K562 (cell line): ENCODE measurements around the gene CDHR1. TPM values are rescaled to one million over a fixed set of nuclear protein-coding genes. Genes with fewer than 3 reads are reported as not detected.

Source experiments
- ATAC-seq: fragments of 200-7000 bp; cut with Tn5 transposase; 3 replicates; pipeline ENCODE4 v1.9.1; 2020; ENCODE audit warnings: moderate library complexity
- BruUV-seq: library from RNA; stranded (reverse); fragments of 400-500 nt; replicated peaks from 2 replicates; lab custom pipeline; 2021; lab: Mats Ljungman, UMichigan
- CTCF ChIA-PET: fragments of 300-600 bp; formaldehyde crosslinking; extraction: SDS; loops from one replicate; lab custom pipeline; 2021; ENCODE audit warnings: low intra/inter-chr PET ratio; lab: Yijun Ruan, JAX
- POLR2A ChIA-PET: fragments of 300-600, 350-650 bp; sonication (Branson Sonifier 250); formaldehyde crosslinking; extraction: SDS; loops from one replicate; lab custom pipeline; 2021; ENCODE audit warnings: antibody characterized with exemption, inconsistent platforms; lab: Yijun Ruan, JAX
- DNase-seq, 4 experiments: peaks; one replicate each; pipeline versions ENCODE4 v3.0.0 to v3.0.0-alpha.2; 2011 to 2018; ENCODE audit warnings: low spot score in 3 of 4, mixed read lengths in 3 of 4; ENCODE audit errors: extremely low read depth in 1 of 4
- FAIRE-seq: peaks from 2 replicates; lab custom pipeline; 2011; peaks lifted over from hg19 to GRCh38; lab: Jason Lieb, UNC
- H2AFZ ChIP-seq: 2 replicates; pipeline ENCODE4 v1.6.0; 2011; ENCODE audit warnings: low read depth, low read length, control low read depth, inconsistent platforms
- H3K27ac ChIP-seq: fragments of 200-600 bp; 3 replicates; pipeline ENCODE4 v1.8.0; 2011; ENCODE audit warnings: low read depth, mild to moderate bottlenecking, control low read depth, inconsistent platforms, low read length, moderate library complexity, mixed read lengths; ENCODE audit errors: extremely low read depth
- H3K27me3 ChIP-seq, 2 experiments: fragments of 300-600 bp in 1 of 2; 2 replicates in 1 of 2; 3 replicates in 1 of 2; pipeline versions ENCODE4 v1.6.0 to v1.8.0; 2011; ENCODE audit warnings: inconsistent platforms in 2 of 2, low read length in 2 of 2, mild to moderate bottlenecking in 1 of 2, mixed read lengths in 1 of 2, moderate library complexity in 1 of 2; ENCODE audit not compliant: control insufficient read depth in 2 of 2, insufficient read depth in 2 of 2
- H3K36me3 ChIP-seq: fragments of 300-600 bp; 3 replicates; pipeline ENCODE4 v1.8.0; 2011; ENCODE audit warnings: mild to moderate bottlenecking, low read length, inconsistent platforms; ENCODE audit not compliant: control insufficient read depth, insufficient read depth
- H3K4me1 ChIP-seq, 2 experiments: fragments of 200-600 bp in 1 of 2; replicated peaks in 1 of 2; 2 replicates in 1 of 2; 3 replicates in 1 of 2; pipeline versions ENCODE4 v1.5.1 to v1.8.0; 2011; ENCODE audit warnings: inconsistent platforms in 2 of 2, low read length in 2 of 2, mild to moderate bottlenecking in 1 of 2, mixed read lengths in 1 of 2, moderate library complexity in 1 of 2; ENCODE audit not compliant: control insufficient read depth in 2 of 2, insufficient read depth in 2 of 2
- H3K4me2 ChIP-seq: 2 replicates; pipeline ENCODE4 v1.6.1; 2011; ENCODE audit warnings: low read length, control low read depth, inconsistent platforms, mixed read lengths; ENCODE audit not compliant: insufficient read depth
- H3K4me3 ChIP-seq: fragments of 200-600 bp; sonication (generic), shearing (Covaris generic); 2 replicates; pipeline ENCODE4 v1.5.1; 2016; ENCODE audit warnings: control low read depth, inconsistent platforms
- H3K79me2 ChIP-seq: fragments of 200-600 bp; 3 replicates; pipeline ENCODE4 v1.8.0; 2011; ENCODE audit warnings: low read length, inconsistent platforms; ENCODE audit not compliant: control insufficient read depth, insufficient read depth
- H3K9ac ChIP-seq, 2 experiments: 2 replicates each; pipeline versions ENCODE4 v1.6.0 to v1.6.1; 2011; ENCODE audit warnings: low read depth in 2 of 2, low read length in 2 of 2, control low read depth in 1 of 2, inconsistent platforms in 1 of 2, mild to moderate bottlenecking in 1 of 2, mixed read lengths in 1 of 2; ENCODE audit not compliant: insufficient read depth in 1 of 2
- H3K9me1 ChIP-seq: one replicate; pipeline ENCODE4 v1.6.0; 2011; ENCODE audit warnings: inconsistent platforms, mild to moderate bottlenecking, low read length, moderate library complexity; ENCODE audit not compliant: control insufficient read depth, insufficient read depth
- H3K9me3 ChIP-seq: replicated peaks from 2 replicates; pipeline ENCODE4 v1.5.1; 2011; ENCODE audit warnings: low read depth, low read length, inconsistent platforms; ENCODE audit not compliant: control insufficient read depth, insufficient read depth
- H4K20me1 ChIP-seq: replicated peaks from 2 replicates; pipeline ENCODE4 v1.6.1; 2011; ENCODE audit warnings: low read length, inconsistent platforms, mixed read lengths; ENCODE audit not compliant: control insufficient read depth, insufficient read depth
- ARID2 ChIP-seq: fragments of 450-650 bp; IDR thresholded peaks from 2 replicates; pipeline ENCODE4 v1.6.1; 2017; ENCODE audit warnings: antibody characterized with exemption, mild to moderate bottlenecking
- C11orf30 ChIP-seq: fragments of 450-650 bp; IDR thresholded peaks from 2 replicates; pipeline ENCODE4 v1.6.1; 2016; ENCODE audit warnings: low read depth, mild to moderate bottlenecking
- HMG20B ChIP-seq: fragments of 250-450 bp; sonication (Bioruptor Pico); IDR thresholded peaks from 2 replicates; pipeline ENCODE4 v1.5.0; 2021; ENCODE audit warnings: mild to moderate bottlenecking
- HNRNPK ChIP-seq: fragments of 200-400 bp; formaldehyde crosslinking; IDR thresholded peaks from one replicate; pipeline ENCODE4 v1.6.1; 2018; ENCODE audit warnings: mild to moderate bottlenecking, low read depth, low read length; ENCODE audit not compliant: poor library complexity, severe bottlenecking
- KDM5B ChIP-seq: fragments of 200-600 bp; sonication (generic); IDR thresholded peaks from 2 replicates; pipeline ENCODE4 v1.6.1; 2012; ENCODE audit warnings: low read depth, mild to moderate bottlenecking, moderate library complexity, low read length, control low read depth, inconsistent platforms; ENCODE audit not compliant: insufficient replicate concordance
- MEF2A ChIP-seq: IDR thresholded peaks from 2 replicates; pipeline ENCODE4 v1.6.1; 2011; ENCODE audit warnings: low read depth, mild to moderate bottlenecking, low read length, moderate library complexity; ENCODE audit not compliant: control insufficient read depth
- NR1H2 ChIP-seq: sonication (generic); formaldehyde crosslinking; IDR thresholded peaks from 2 replicates; pipeline ENCODE4 v1.4.0; 2020; ENCODE audit warnings: mild to moderate bottlenecking, missing genetic modification reagents
- RAD21 ChIP-seq, 2 experiments: fragments of 250-450 bp in 1 of 2; fragments of 450-650 bp in 1 of 2; sonication (Bioruptor Pico) in 1 of 2; formaldehyde crosslinking in 1 of 2; IDR thresholded peaks in 1 of 2; conservative IDR thresholded peaks in 1 of 2; 2 replicates each; pipeline versions ENCODE4 v1.4.0 to v1.8.0; 2020 to 2022; ENCODE audit warnings: mild to moderate bottlenecking in 2 of 2, moderate library complexity in 1 of 2
- SMAD3 ChIP-seq: fragments of 450-650 bp; formaldehyde crosslinking; conservative IDR thresholded peaks from 2 replicates; pipeline ENCODE4 v1.4.0; 2020; ENCODE audit warnings: mild to moderate bottlenecking
- TCF3 ChIP-seq: sonication (generic); formaldehyde crosslinking; IDR thresholded peaks from 2 replicates; pipeline ENCODE4 v1.4.0; 2020; ENCODE audit warnings: mild to moderate bottlenecking, missing genetic modification reagents
- ZC3H11A ChIP-seq: IDR thresholded peaks from 2 replicates; pipeline ENCODE4 v1.6.1; 2012; ENCODE audit warnings: low read depth, low read length, improper control_type of control experiment
- ZNF140 ChIP-seq: fragments of 250-450 bp; sonication (Bioruptor Pico); IDR thresholded peaks from 2 replicates; pipeline ENCODE4 v1.8.0; 2021; ENCODE audit warnings: moderate library complexity, mild to moderate bottlenecking, inconsistent platforms
- ZNF146 ChIP-seq: IDR thresholded peaks from one replicate; pipeline ENCODE4 v1.6.1; 2018; ENCODE audit warnings: missing compliant biosample characterization; ENCODE audit not compliant: unreplicated experiment
- ZNF695 ChIP-seq: fragments of 450-650 bp; formaldehyde crosslinking; IDR thresholded peaks from 2 replicates; pipeline ENCODE4 v1.4.0; 2020; ENCODE audit warnings: mild to moderate bottlenecking, moderate library complexity
- WGBS: fragments of 100-300 bp; shearing (Covaris generic); methylation state at CpG from one replicate; pipeline ENCODE4 v1.1.6; 2016; ENCODE audit warnings: low coverage, mixed read lengths; ENCODE audit not compliant: insufficient coverage; ENCODE audit errors: missing lambda C conversion rate; 5-methylcytosine and 5-hydroxymethylcytosine counted together
- in situ Hi-C: fragments of 300-500 bp; cut with MboI; formaldehyde crosslinking; loops from 4 replicates; pipeline ENCODE4 v1.15.0; 2018; ENCODE audit warnings: inconsistent platforms, mixed read lengths
- intact Hi-C: fragments of 100-400 bp; cut with micrococcal nuclease; formaldehyde crosslinking; loops from 2 replicates; pipeline ENCODE4 v1.14.2; 2022
- polyA plus RNA-seq, 8 experiments: library from polyadenylated mRNA; depleted of rRNA in 4 of 8; stranded (reverse) in 5 of 8; unstranded in 3 of 8; fragments of >200 nt; fragmentation: Nextera tagmentation in 2 of 8; fragmentation: Illumina TruSeq in 1 of 8; extraction: Ambion mirVana in 2 of 8; extraction: Trizol in 1 of 8; gene quantifications; 2 replicates each; pipeline versions ENCODE4 v1.2.1 to v1.2.3, GENCODE V29; 2011 to 2014; ENCODE audit warnings: inconsistent platforms in 1 of 8, missing spikeins in 1 of 8
- total RNA-seq, 7 experiments: library from RNA; depleted of rRNA in 6 of 7; stranded (reverse); fragments of >200 nt in 6 of 7; fragmentation: Illumina TruSeq in 2 of 7; extraction: Trizol in 2 of 7; gene quantifications; 2 replicates each; pipeline versions ENCODE4 v1.2.1 to v1.2.3, GENCODE V29; 2011 to 2021; ENCODE audit warnings: low replicate concordance in 1 of 7

The CDHR1 gene
- total and polyA plus RNA-seq, 9 of the 15 experiments (the other 6 are each of a cell fraction or from before 2014, with no cell fraction given), result 0.03 to 0.99 (median 0.20) TPM

- in situ Hi-C loops (no loop called here), intact Hi-C loops (no loop called here)
- CTCF ChIA-PET, result no interaction called here
These were observed 40.1 kb downstream of the CDHR1 start for GRCh38 chr10:84234479-84234878.

GRCh38 chr10:84235096-84235495 lies 40.8 kb downstream of the CDHR1 start:
- FAIRE-seq, result no peak
- H4K20me1 ChIP-seq, result no peaks in the 10 kb centered on the region
- H3K4me3 ChIP-seq, result no peak overlapping the region
- intact Hi-C loops (no loop called here), in situ Hi-C loops (no loop called here)
- WGBS, result 0% methylated on average over 4 of the region's 4 CpGs
- TF ChIP-seq ZNF140 (CRISPR knock-in tag) (no peak), ARID2 (no peak), C11orf30 (no peak), TCF3 (CRISPR knock-in tag) (no peak), SMAD3 (CRISPR knock-in tag) (no peak), ZNF146 (CRISPR knock-in tag) (no peak)
- no peaks in the 10 kb centered on the region for H3K36me3 ChIP-seq
- no peak overlapping the region for H3K9ac ChIP-seq
- ChIA-PET CTCF (no interaction called here), POLR2A (interaction anchor here (0.6 to 1.0 kb wide), 3 partner anchors 10 to 22 kb away, joined by 3 read pairs; partner anchors contain the start of gene LRIT2)
- no peaks in the 10 kb centered on the region for H3K9me3 ChIP-seq
- DNase-seq, result no peak
- H3K4me1 ChIP-seq, result peaks cover 0 to 7% of the 10 kb centered on the region in 2 experiments; a peak in 2 of 5 replicates
- no peaks in the 10 kb centered on the region for H3K79me2 ChIP-seq
- H2AFZ ChIP-seq, result no peak overlapping the region
- no peak for ATAC-seq
- H3K27me3 ChIP-seq, result peaks cover 22 to 62% of the 10 kb centered on the region in 2 experiments; a peak in 4 of 5 replicates
- H3K4me2 ChIP-seq, result no peak overlapping the region
- BruUV-seq, result no TSS peak
- no peak overlapping the region for H3K27ac ChIP-seq
- no peaks in the 10 kb centered on the region for H3K9me1 ChIP-seq

More at GRCh38 chr10:84234479-84234878, 40.1 kb downstream of the CDHR1 start:
- FAIRE-seq, result no peak
- BruUV-seq, result no TSS peak
- no peak for TF ChIP-seq NR1H2 (CRISPR knock-in tag)
- TF ChIP-seq ZNF695 (CRISPR knock-in tag), result no peak
- no peak for TF ChIP-seq ZC3H11A
- no peak for TF ChIP-seq KDM5B
- no peak for TF ChIP-seq RAD21 (CRISPR knock-in tag; conservative IDR thresholded peaks at IDR 0.05 in 1 of 2, IDR thresholded peaks at IDR 0.05 in 1 of 2)
- no peak for TF ChIP-seq HNRNPK
- no peak for TF ChIP-seq HMG20B
- TF ChIP-seq MEF2A, result no peak
- TF ChIP-seq, all 486 proteins: peak for 0
- Histone ChIP-seq H3K27me3 (peaks cover 19 to 57% of the 10 kb centered on the region in 2 experiments; a peak in 4 of 5 replicates), H3K9me1 (no peaks in the 10 kb centered on the region), H3K4me3 (no peak overlapping the region), H2AFZ (no peak overlapping the region), H3K4me1 (peaks cover 0 to 7% of the 10 kb centered on the region in 2 experiments; a peak in 2 of 5 replicates), H3K9ac (no peak overlapping the region), H3K36me3 (no peaks in the 10 kb centered on the region), H3K79me2 (no peaks in the 10 kb centered on the region), H3K27ac (no peak overlapping the region), H3K4me2 (no peak overlapping the region), H3K9me3 (no peaks in the 10 kb centered on the region), H4K20me1 (no peaks in the 10 kb centered on the region)
- DNase-seq (no peak), ATAC-seq (no peak)
- POLR2A ChIA-PET, result interaction anchor here (3.1 kb wide), 1 partner anchor 12 kb away, joined by 13 read pairs; the partner anchor contains the start of gene RGR
- WGBS, result 0% methylated on average over 4 of the region's 4 CpGs
